HG02884 (cell line): ENCODE data around the gene SOWAHB.
"Not testable (repeated sequence)": the region's sequence is repeated elsewhere in the genome, so short reads cannot be mapped to it uniquely, and the experiment has no call there.

ENCODE experiments used
- ATAC-seq: cut with Tn5 transposase; IDR thresholded peaks from one replicate; pipeline ENCODE4 v1.9.1; 2021; ENCODE audit warnings: mild to moderate bottlenecking, moderate library complexity; ENCODE audit not compliant: unreplicated experiment

The SOWAHB gene

GRCh38 chr4:76896614-76897535 is 1.1 kb downstream of the SOWAHB start:
- no peak for ATAC-seq

DNA sequence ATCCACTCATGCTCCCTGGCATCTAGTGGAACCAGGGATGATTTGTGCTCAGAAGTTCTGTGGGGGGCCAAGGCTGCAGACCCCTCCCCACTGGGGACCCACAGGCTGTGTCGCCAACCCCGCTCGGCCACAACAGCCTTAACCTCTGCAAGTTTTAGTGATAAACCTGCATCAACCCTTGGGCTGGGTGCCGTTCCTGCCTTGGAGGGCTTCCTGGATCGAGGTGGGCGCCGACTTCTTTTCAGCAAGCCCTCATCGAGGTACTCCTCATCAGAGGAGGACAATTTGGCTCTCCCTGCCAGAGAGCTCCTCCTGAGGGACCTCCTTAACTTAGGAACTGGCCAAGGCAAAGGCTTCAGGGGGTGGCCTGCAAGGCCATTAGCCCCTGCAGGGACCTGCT is 1.9 kb downstream of the SOWAHB start:
- ATAC-seq = no peak

DNA sequence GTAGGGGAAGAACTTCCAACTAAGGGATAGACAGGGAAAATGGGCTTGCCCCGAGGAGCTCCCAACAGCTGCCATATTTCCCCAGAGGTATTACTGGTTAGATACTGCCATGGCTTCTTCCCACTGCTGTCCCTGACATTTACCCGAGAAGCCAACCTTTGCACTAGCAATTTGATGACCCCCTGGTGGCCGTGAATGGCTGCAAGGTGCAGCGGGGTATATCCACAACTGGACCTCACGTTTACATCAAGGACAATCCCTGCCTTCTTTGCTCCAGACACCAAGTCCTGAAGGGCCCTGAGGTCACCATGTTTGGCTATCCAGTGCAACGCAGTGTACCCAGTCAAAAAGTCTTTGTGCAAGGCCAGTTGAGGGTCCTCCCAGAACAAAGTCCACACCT is 2.3 kb downstream of the SOWAHB start:
- no peak for ATAC-seq

DNA sequence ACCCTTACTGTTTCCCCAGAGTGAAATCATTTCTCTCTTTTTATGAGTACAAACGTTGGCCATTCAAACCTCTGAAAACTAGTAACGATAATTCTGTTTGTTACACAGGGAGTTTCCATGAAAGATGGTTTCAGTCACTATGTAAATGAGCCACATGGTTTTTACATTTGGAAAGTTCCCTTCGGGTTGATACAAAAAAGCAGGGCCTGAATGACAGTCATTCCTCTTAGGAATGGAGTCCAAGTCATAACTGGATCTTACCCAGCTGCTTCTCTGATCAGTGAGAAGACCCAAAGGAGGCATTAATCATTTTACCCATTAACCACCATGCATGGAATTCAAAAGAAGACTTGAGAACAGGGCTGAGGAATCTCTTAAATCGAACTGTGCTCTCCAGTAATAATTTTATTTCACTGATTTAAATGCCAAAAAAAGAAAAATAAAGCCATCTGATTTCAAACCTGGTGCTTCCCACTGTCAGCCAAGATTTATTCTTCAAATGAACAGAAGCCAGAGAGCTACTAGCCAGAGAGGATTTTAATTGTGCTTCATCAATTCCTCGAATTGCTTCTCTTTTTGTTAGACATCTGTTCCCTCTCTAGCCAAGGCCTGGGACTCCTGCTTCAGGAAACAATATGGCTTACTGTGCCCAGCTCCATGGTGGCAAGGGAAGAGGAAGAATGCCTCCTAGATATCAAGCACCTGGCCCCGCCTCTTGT is 3.2 kb downstream of the SOWAHB start:
- no peak for ATAC-seq

GRCh38 chr4:76892601-76893000 is 5.3 kb downstream of the SOWAHB start:
- no peak for ATAC-seq

DNA sequence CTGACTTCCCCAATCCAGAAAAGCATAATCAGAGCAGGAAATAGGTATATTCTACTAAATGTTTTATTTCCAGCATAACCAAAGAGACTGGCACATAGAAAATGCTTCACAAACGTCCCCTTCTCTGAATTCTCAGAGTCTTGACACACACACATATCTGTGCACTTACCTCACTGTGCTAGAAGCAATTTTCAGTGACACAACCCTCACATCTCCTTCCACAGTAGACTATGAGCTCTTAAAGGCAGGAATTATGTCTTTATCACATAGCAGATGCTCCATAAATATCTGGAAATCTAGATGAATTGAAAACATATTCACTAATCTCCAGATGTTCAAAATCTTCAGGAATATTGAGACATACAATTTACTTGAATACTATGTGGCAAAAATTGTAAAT is 5.9 kb downstream of the SOWAHB start:
- ATAC-seq = no peak

DNA sequence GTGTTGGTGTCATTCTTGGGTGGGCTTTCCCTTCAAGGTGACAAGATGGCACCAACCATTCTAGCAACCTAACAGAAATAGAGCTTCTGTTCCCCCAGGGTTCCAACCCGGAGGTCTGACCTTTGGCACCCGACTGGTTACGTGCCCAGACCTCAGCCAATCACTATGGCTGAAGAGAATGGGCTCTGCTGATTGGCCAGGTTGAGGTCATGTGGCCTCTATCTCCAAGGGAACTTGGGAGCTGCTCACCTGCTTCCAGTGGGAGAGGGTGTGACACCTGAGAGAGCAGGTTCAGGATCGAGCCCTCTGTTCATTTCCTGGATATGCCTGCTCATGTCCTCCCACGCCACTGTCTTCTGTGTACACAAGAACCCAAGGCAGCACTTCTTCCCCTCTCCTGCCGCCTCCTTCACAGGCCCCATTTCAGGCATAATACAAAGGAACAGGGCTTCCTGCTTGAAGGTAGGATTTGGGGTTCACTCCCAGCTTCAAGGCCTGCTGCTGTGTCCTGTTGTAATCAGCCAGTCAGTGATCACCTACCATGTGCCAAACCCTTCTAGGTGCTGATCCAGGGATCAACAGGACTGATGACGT is 11.0 kb downstream of the SOWAHB start:
- ATAC-seq = no peak

DNA sequence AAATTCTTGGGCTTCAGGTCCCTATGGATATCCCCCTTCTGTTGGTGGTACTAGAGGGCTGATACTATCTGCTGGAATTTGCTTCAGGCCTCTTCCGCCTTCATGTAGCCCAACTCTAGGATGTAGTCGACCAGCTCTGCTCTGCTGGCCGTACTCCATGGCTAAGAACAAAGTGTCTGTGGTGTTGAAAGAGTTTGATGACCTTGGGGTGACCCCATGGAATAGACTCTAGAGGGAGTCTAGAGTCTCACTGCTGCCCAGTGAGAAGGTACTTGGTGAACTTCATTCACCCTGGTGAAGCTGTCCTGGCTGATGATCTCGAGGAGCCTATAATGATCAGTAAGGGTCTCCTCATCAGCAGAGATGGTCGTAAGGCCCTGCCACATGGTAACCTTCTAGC is 11.7 kb downstream of the SOWAHB start:
- no peak for ATAC-seq

GRCh38 chr4:76883147-76883546 is 14.8 kb downstream of the SOWAHB start:
- ATAC-seq = no peak

- no peak for ATAC-seq
Measured at GRCh38 chr4:76882630-76883029, 15.3 kb downstream of the SOWAHB start.

DNA sequence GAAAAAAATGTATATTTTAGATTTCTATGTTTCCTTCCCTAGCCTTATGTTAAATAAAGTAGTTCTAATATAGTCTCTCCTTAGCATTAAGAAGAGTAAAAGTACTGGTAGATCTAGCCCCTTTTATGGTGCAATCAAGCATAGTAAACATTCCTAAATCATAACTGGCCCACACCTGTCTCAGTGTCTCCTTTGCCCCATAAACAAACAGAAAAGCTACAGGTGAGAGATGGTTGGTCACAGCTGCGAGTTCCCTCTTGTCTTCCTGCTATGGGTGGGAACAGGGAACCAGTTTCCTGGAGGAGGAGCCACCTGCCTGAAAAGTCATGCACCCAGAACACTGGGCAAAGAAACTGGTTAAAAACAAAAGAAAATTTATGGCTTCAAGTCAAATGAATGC is 16.6 kb downstream of the SOWAHB start:
- ATAC-seq = no peak

GRCh38 chr4:76879731-76880364 is 18.1 kb downstream of the SOWAHB start:
- no peak for ATAC-seq

- ATAC-seq = not testable (repeated sequence)
Measured at GRCh38 chr4:76878641-76879165, 19.2 kb downstream of the SOWAHB start.

DNA sequence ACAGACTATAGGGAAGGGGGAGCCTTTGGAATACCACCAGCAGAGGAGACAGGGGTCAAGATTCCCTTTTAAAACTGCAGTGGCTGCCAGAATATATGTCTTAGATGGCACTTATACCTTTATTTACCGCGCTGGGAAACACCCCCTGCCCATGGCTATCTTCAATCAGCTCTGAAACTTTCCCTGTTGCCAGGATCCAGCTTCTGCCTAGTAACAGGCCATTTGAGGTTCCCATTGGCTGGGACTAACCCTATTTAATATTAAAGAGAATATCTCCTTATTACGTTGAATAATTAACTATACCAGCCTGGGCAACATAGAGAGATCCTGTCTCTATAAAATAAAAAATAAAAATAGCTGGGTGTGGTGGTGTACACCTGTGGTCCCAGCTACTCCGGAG is 23.8 kb downstream of the SOWAHB start:
- ATAC-seq = no peak

DNA sequence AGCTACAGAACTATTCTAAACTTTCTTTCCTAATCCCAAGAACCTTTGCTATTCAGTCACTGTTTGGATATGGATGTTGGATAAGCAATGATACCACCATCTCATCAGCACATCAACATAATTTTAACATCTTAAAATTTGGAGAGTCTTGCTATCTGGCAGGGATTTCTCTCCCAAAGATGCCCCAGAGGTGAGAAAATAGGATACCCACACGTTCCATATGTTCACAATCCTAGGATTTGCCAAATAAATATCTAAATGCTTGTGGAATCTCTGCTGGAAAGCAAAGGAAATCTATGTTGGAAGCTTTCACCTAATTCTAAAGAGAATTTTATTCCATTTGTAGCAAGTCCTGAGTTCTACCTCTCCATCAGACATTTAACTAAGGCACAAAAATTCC is 24.4 kb downstream of the SOWAHB start:
- no peak for ATAC-seq

DNA sequence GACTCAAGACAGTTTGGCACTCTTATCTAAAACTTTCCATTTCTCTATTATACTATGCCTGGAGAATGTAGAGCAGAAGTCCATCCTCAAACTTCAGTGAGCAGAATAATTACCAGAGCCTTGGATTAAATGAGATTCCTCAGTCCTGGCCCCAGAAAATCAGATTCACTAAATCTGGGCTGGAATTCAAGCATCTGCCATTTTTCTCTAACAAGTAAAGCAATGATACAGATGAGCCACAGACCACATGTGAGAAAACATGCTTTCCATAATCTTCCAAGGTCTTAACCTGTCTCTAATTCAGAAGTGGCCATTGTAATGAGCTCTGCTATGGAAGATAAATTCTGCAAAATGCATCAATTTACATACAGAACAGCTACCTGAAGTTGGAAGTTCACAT is 25.4 kb downstream of the SOWAHB start:
- no peak for ATAC-seq

DNA sequence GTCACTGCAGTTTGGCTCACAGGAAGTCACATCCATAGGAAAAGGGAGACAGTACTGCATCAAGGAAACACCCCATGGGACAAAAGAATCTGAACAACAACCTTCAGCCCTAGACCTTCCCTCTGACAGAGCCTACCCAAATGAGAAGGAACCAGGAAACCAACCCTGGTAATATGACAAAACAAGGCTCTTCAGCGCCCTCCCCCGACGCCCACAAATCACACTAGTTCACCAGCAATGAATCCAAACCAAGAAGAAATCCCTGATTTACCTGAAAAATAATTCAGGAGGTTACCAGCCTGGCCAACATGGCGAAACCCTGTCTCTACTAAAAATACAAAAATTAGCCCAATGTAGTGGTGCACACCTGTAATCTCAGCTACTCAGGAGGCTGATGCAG is 29.2 kb downstream of the SOWAHB start:
- ATAC-seq = not testable (repeated sequence)

DNA sequence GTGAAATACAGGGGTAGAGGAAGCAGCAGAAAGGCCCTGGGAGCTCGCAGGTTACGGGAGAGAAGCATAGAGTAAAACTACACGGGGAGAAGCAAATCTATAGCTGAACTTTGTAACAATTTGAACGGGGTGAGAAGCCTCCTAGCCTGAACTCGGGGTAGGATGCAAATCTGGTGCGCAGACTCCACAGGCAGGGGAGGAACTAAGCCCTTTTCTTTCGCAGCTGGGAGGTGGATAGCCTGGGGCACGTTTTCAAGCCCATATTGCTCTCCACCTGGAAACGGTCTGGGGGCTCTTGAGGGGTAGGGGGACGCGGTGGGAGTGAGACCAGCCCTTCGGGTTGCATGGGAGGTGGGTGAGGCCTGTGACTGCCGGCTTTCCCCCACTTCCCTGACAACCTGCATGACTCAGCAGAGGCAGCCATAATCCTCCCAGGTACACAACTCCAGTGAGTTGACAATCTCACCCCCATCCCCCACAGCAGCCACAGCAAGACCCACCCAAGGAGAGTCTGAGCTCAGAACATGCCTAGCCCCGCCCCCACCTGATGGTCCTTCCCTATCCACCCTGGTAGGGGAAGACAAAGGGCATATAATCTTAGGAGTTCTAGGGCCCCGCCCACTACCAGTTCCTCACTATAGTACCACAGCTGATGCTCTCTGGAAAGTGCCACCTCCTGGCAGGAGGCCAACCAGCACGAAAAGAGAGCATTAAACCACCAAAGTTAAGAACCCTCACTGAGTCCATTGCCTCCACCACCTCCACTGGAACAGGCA is 29.9 kb downstream of the SOWAHB start:
- ATAC-seq = no peak

DNA sequence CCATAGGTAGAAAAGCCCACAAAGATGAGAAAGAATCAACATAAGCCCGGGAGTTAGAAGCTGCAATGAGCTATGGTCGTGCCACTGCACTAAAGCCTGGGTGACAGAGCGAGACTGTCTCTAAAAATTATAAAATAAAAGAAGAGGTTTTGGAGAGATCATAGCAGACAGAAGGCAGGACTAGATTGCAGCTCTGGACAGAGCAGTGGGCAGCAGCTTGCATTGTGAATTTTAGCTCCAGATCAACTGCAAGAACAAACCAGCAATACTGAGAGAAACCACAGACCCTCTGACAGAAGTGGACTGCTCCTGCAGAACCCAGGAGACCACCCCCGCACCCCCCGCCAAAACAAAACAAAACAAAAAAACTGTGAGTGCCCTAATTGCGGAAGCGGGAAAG is 30.6 kb downstream of the SOWAHB start:
- no peak for ATAC-seq

GRCh38 chr4:76866641-76867040 is 31.3 kb downstream of the SOWAHB start:
- ATAC-seq = no peak
